HepG2 (cell line): ENCODE results near the gene ZSWIM6. TPM values are rescaled to one million over a fixed set of nuclear protein-coding genes. Genes with fewer than 3 reads are reported as not detected.

Experiments used
- BCLAF1 ChIP-seq: fragments of 450-650 bp; IDR thresholded peaks from 2 replicates; pipeline ENCODE4 v1.6.1; 2017; ENCODE audit warnings: mild to moderate bottlenecking
- MYC ChIP-seq: sonication (generic); formaldehyde crosslinking; IDR thresholded peaks from 2 replicates; pipeline ENCODE4 v1.9.0; 2021; ENCODE audit warnings: missing genetic modification reagents, borderline replicate concordance
- NR3C1 ChIP-seq: sonication (generic); formaldehyde crosslinking; IDR thresholded peaks from 2 replicates; pipeline ENCODE4 v1.4.0; 2020; ENCODE audit warnings: missing genetic modification reagents
- PAF1 ChIP-seq: IDR thresholded peaks from 2 replicates; pipeline ENCODE4 v1.6.1; 2016; ENCODE audit warnings: missing genetic modification reagents, missing compliant biosample characterization
- RELA ChIP-seq: sonication (generic); formaldehyde crosslinking; IDR thresholded peaks from 2 replicates; pipeline ENCODE4 v1.4.0; 2020; ENCODE audit warnings: missing genetic modification reagents
- SALL1 ChIP-seq: sonication (generic); formaldehyde crosslinking; IDR thresholded peaks from 2 replicates; pipeline ENCODE4 v1.8.0; 2022; ENCODE audit warnings: mild to moderate bottlenecking, missing genetic modification reagents
- TCF7 ChIP-seq: sonication (generic); IDR thresholded peaks from 2 replicates; pipeline ENCODE4 v1.6.1; 2016; ENCODE audit warnings: antibody characterized with exemption, low read depth
- THRA ChIP-seq: sonication (generic); formaldehyde crosslinking; IDR thresholded peaks from 2 replicates; pipeline ENCODE4 v1.4.0; 2020; ENCODE audit warnings: missing genetic modification reagents, borderline replicate concordance
- ZMAT3 ChIP-seq: sonication (generic); formaldehyde crosslinking; conservative IDR thresholded peaks from 2 replicates; pipeline ENCODE4 v1.7.0; 2021; ENCODE audit warnings: missing genetic modification reagents
- ZMYM2 ChIP-seq: sonication (generic); formaldehyde crosslinking; IDR thresholded peaks from 2 replicates; pipeline ENCODE4 v1.8.0; 2022; ENCODE audit warnings: mild to moderate bottlenecking, missing genetic modification reagents
- ZNF20 ChIP-seq: sonication (generic); formaldehyde crosslinking; IDR thresholded peaks from 2 replicates; pipeline ENCODE4 v1.4.0; 2020; ENCODE audit warnings: mild to moderate bottlenecking, moderate library complexity, missing genetic modification reagents
- ZNF44 ChIP-seq: sonication (generic); formaldehyde crosslinking; IDR thresholded peaks from 2 replicates; pipeline ENCODE4 v1.5.1; 2020; ENCODE audit warnings: mild to moderate bottlenecking, missing genetic modification reagents
- ZNF576 ChIP-seq: sonication (generic); formaldehyde crosslinking; IDR thresholded peaks from 2 replicates; pipeline ENCODE4 v1.4.0; 2020; ENCODE audit warnings: mild to moderate bottlenecking, missing genetic modification reagents
- ZNF724P ChIP-seq: sonication (generic); formaldehyde crosslinking; IDR thresholded peaks from 2 replicates; pipeline ENCODE4 v1.8.0; 2022; ENCODE audit warnings: missing genetic modification reagents, borderline replicate concordance
- ZNF775 ChIP-seq: sonication (generic); formaldehyde crosslinking; IDR thresholded peaks from 2 replicates; pipeline ENCODE4 v1.4.0; 2020; ENCODE audit warnings: missing genetic modification reagents, mild to moderate bottlenecking, moderate library complexity, borderline replicate concordance
- ZNF883 ChIP-seq: sonication (generic); formaldehyde crosslinking; IDR thresholded peaks from 2 replicates; pipeline ENCODE4 v1.5.1; 2020; ENCODE audit warnings: mild to moderate bottlenecking, missing genetic modification reagents; ENCODE audit errors: not compliant biosample characterization
- ZSCAN21 ChIP-seq: sonication (generic); formaldehyde crosslinking; IDR thresholded peaks from 2 replicates; pipeline ENCODE4 v1.8.0; 2022; ENCODE audit warnings: mild to moderate bottlenecking, missing genetic modification reagents, moderate library complexity, borderline replicate concordance
- ZSCAN22 ChIP-seq: sonication (generic); formaldehyde crosslinking; IDR thresholded peaks from 2 replicates; pipeline ENCODE4 v1.4.0; 2020; ENCODE audit warnings: mild to moderate bottlenecking, missing genetic modification reagents
- ZSCAN25 ChIP-seq: sonication (generic); formaldehyde crosslinking; IDR thresholded peaks from 2 replicates; pipeline ENCODE4 v1.8.0; 2022; ENCODE audit warnings: mild to moderate bottlenecking, missing genetic modification reagents
- polyA plus RNA-seq, 8 experiments: library from polyadenylated mRNA; depleted of rRNA in 3 of 8; stranded (reverse) in 7 of 8; unstranded in 1 of 8; fragments of >200 nt; fragmentation: Illumina TruSeq in 4 of 8; extraction: Trizol in 4 of 8; gene quantifications; 2 replicates each; pipeline versions ENCODE4 v1.2.1 to v1.2.3, GENCODE V29; 2011 to 2016; ENCODE audit warnings: low read depth in 4 of 8, missing spikeins in 1 of 8, mixed read lengths in 1 of 8; ENCODE audit not compliant: insufficient read depth in 1 of 8
- total RNA-seq, 5 experiments: library from RNA; depleted of rRNA; stranded (reverse); fragments of >200 nt; fragmentation: Illumina TruSeq; extraction: Trizol; gene quantifications; 2 replicates each; pipeline ENCODE4 v1.2.3, GENCODE V29; 2016; ENCODE audit warnings: low read depth in 1 of 5
- TF ChIP-seq, protein P1 (sequence below): IDR thresholded peaks from 2 replicates; pipeline ENCODE4 v1.6.1; 2016

The ZSWIM6 gene
- total and polyA plus RNA-seq, 2 of the 13 experiments (the other 11 are each of a cell fraction or from before 2014, with no cell fraction given) = 0.82 to 1.9 TPM

- TF ChIP-seq MYC (CRISPR knock-in tag) = no peak; the same call in 1 of the 2 replicates
- TF ChIP-seq RELA (CRISPR knock-in tag) = no peak
- no peak for TF ChIP-seq BCLAF1
- TF ChIP-seq ZNF576 (CRISPR knock-in tag) = no peak
- peak; percentile 50; the same call in 1 of the 2 replicates for TF ChIP-seq THRA
- TF ChIP-seq SALL1 (CRISPR knock-in tag) = peak; percentile 91
- no peak; the same call in 1 of the 2 replicates for TF ChIP-seq ZSCAN21 (CRISPR knock-in tag)
- TF ChIP-seq ZNF44 = no peak
- TF ChIP-seq, protein P1, sequence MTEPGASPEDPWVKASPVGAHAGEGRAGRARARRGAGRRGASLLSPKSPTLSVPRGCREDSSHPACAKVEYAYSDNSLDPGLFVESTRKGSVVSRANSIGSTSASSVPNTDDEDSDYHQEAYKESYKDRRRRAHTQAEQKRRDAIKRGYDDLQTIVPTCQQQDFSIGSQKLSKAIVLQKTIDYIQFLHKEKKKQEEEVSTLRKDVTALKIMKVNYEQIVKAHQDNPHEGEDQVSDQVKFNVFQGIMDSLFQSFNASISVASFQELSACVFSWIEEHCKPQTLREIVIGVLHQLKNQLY (CRISPR knock-in tag) = no peak; the same call in 1 of the 2 replicates
- TF ChIP-seq ZSCAN25 (CRISPR knock-in tag) = peak; percentile 83
- no peak for TF ChIP-seq PAF1 (CRISPR knock-in tag)
- no peak for TF ChIP-seq ZNF724P (CRISPR knock-in tag)
- no peak for TF ChIP-seq ZNF20 (CRISPR knock-in tag)
- TF ChIP-seq ZNF883 = no peak
- no peak for TF ChIP-seq ZMYM2 (CRISPR knock-in tag)
- no peak for TF ChIP-seq ZMAT3 (CRISPR knock-in tag)
- TF ChIP-seq ZNF775 = no peak
- TF ChIP-seq ZSCAN22 (CRISPR knock-in tag) = no peak
- no peak for TF ChIP-seq NR3C1 (CRISPR knock-in tag)
- peak; percentile 33; the same call in 1 of the 2 replicates for TF ChIP-seq TCF7
These were observed 30.5 kb upstream of the ZSWIM6 start (continued) for GRCh38 chr5:61301341-61302199.
